GM18520 (cell line): Measurements from ENCODE around the gene RNF7.
"Not testable (repeated sequence)": the region's sequence is repeated elsewhere in the genome, so short reads cannot be mapped to it uniquely, and the experiment has no call there.

ENCODE experiments used
- ATAC-seq: cut with Tn5 transposase; IDR thresholded peaks from one replicate; pipeline ENCODE4 v1.9.1; 2021; ENCODE audit not compliant: unreplicated experiment

RNF7 gene

GRCh38 chr3:141735176-141735575, 2.9 kb upstream of the RNF7 start:
- ATAC-seq = no peak

DNA sequence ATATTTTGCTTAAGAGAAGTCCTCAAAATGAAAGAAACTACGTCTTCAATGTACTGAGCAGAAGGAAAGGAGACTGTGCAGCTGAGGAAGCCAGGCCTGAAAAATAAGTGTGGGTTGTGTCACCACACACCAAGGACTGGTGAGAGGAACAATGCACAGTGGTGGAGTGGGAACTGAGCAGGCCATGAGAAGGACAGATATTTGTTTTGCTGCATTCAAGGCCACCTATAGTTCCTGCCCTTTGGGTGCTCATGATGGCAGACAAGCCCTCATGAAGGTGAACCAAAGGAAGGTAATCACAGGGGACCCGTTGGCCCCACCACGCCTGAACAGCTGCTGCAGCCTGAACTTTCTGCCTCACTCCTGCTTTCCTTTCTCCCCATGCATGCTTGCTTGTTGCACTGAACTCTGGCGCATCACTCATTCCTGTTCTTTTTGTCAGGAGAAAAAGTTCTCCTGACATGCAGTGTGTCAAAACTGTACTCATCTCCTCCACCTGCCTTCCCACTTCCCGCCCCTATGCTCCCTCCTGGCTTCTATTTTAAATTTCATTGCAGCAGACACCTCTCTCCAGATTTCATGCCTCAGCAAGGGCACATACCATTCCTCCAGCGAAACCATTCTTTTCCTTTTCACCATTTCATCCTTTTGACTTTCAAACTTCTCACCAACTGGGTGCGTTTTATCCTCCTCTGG, 2.2 kb upstream of the RNF7 start:
- no peak for ATAC-seq

DNA sequence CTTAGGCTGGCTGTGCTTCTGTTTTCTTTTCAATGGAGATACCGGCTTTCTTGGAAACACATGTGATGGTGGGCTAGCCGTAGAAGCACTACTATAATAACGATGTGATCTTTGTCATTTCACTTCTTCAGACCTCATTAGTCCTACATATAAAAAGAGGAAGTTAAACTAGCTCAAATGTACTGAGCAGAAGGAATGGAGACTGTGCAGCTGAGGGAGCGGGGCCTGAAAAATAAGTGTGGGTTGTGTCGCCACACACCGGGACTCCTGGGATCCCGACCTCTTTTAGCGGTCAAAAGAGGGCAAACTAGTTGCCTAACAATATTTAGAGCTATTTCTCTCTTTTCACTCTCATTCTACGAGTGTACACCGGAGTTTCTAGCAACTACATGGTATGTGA, 1.0 kb upstream of the RNF7 start:
- no peak for ATAC-seq

DNA sequence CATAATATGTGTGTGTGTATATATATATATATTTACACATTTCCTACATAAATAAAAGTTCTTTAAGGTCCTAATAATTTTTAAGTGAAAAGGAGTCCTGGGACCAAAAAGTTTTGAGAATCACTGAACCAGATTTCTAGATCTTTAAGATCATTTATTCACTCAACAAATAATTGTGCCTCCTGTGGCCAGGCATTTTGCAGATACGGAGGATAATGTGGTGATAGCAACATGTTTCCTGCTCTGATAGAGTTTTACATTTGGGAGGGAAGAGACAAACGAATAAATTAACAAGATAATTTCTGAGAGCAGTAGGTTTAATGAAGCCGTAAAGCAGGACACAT, 448 bp upstream of the RNF7 start:
- ATAC-seq = no peak

DNA sequence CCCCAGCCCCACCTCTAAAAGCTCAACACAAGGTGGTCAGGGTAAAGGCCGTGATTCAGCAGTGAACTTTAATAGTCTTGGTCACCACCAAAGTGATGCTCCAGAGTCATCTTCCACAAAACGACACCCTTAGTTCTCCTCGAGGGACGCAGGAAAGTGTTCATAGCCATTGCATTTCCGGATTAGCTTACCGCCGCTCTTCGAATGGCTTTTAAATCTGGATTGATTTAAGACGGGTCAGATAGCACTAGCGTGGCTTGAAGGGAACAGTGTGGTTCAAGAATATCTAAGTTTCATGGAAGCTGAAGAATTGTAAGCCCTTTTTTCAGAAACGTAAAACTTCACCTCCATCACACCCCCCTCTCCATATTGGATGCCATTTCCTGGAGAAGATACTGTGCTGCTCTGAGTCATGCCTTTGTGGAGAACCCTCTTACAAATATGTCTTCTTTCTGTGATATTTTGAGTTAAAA, 829 bp downstream of the RNF7 start:
- ATAC-seq = no peak

DNA sequence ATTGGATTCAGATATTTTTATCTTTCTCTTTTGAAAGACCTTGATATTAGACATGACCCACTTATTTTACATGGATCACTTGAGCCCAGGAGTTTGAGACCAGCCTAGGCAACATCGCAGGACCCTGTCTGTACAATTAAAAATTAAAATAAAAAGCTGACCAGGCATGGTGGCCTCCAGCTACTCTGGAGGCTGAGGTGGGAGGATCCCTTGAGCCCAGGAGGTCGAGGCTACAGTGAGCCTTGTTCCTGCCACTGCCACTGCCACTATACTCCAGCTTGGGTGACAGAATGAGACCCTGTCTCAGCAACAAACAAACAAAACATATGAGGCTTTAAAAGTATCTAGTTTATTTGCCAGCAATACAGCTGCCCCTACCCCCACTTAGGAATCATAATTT, 1.6 kb downstream of the RNF7 start:
- ATAC-seq = no peak

DNA sequence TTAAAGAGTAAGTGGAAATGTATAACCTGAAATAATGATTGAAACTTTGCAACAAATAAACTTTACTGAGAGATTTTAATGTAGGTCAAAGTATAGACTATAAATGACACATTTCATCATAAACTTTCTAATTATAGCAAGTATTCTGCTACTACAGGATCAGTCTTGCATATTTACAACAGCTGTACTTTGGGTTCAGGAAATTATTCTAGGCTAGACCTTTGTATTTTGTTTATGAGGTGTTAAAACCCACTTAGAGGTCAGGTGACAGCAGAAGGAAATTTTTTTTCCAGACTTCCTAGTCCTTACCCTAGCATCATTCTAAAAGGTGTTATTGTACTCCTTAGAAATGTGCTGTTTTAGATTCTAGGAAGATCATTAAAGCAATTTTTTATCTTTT, 2.3 kb downstream of the RNF7 start:
- no peak for ATAC-seq

- no peak for ATAC-seq
These were observed 5.2 kb downstream of the RNF7 start for GRCh38 chr3:141743305-141743704.

DNA sequence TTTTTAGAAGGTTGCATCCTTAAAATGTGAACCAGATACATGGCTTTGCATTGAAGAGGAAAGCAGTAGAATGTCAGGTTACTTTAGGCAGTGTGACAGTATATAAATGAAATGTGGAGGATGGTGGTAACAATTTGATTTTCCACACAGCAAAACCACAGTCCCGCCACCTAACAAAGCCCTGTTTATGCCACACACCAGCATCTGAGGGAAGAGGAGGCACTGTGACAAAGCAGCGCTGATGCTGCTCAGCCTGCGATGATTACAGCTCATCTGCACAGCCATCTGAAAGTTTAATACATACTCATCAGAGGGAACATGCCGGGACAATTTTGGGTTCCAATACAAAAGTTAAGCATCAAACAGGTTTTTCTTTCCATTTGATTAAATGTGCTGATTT, 8.9 kb downstream of the RNF7 start:
- no peak for ATAC-seq

DNA sequence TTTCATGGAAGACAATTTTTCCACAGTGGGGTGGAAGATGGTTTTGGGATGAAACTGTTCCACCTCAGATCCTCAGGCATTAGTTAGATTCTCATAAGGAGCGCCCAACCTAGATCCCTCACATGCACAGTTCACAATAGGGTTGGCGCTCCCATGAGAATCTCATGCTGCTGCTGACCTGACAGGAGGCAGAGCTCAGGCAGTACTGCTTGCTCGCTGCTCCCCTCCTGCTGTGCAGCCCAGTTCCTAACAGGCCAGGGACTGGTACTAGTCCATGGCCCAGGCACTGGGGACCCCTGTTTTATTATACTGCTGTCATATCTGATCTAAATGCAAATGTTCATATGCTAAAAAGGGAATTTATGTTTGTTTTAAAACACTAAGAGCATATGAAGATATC, 15.3 kb downstream of the RNF7 start:
- ATAC-seq = no peak

GRCh38 chr3:141754032-141754431, 15.9 kb downstream of the RNF7 start:
- no peak for ATAC-seq

DNA sequence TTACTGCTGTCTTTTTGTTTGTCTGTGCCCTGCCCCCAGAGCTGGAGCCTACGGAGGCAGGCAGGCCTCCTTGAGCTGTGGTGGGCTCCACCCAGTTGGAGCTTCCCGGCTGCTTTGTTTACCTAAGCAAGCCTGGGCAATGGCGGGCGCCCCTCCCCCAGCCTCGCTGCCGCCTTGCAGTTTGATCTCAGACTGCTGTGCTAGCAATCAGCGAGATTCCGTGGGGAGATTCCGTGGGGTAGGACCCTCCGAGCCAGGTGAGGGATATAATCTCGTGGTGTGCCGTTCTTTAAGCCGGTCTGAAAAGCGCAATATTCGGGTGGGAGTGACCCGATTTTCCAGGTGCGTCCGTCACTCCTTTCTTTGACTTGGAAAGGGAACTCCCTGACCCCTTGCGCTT, 24.5 kb downstream of the RNF7 start:
- not testable (repeated sequence) for ATAC-seq

DNA sequence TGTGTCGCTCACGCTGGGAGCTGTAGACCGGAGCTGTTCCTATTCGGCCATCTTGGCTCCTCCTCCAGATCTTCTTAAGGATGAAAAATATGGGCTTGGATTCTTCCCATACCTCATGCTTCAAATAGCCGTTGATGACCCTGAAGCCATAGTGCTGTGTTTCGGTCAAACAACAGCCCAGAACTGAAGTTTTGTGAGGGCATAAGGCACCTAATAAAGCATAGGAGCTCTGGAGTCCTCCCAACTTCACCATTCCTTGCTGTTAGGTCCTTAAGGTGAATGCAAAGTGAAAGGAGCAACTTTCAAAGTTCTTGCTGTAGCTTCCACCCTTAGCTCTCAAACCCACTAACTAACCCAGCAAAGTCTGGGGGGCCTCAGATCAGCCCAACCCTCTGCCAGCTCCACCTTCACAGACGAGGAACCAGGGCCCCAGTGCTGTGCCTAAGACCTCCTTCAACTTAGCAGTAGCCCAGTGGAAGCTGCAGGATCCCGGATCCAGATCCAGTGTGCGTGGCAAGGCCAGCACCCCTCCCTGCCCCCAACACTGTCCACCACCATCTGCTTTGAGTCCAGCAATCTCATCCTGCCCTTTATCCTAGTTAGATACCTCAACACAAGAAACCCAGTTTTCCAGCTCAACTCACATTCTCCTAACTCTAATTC, 25.1 kb downstream of the RNF7 start, which contains the start of gene GRK7:
Gene GRK7, plus strand, starts transcription at position 321 of the 663 bp plus-strand sequence. CDS start 14,877 bp downstream, outside the sequence.
- no peak for ATAC-seq

DNA sequence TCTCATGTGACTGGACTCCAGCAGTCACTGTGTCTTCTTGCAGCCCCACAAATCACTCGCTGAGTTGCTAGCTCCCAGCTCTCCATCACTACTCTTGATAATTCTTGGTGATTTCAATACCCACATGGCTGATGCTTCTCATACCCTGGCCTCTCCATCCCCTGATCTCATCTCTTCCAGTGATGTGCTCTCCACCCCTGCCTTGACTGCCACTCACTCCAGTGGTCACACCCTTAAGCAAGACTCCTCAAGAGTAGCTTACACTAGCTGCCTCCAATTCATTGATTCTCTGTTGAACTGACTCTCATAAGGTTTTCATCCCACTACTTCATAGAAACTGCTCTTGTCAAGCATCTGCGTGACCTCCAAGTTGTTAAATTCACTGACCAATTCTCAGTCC, 25.9 kb downstream of the RNF7 start:
- no peak for ATAC-seq

DNA sequence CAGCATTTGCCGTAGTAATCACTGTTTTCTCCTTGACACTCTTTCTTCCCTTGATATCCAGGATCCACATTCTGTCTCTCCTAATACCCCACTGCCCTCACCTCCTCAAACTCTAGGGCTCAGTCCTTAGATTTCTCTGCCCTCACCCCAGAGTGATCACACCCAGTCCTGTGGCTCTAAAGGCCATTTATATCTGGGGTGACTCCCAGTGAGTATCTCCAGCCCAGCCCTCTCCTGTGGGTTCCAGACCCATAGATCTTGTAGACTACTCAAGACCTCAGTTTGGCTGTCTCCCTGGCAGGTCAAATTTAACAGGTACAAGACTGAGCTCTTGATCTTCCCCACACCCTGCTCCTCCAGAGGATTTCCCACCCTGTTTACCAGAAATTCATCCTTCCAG, 26.4 kb downstream of the RNF7 start:
- ATAC-seq = no peak

DNA sequence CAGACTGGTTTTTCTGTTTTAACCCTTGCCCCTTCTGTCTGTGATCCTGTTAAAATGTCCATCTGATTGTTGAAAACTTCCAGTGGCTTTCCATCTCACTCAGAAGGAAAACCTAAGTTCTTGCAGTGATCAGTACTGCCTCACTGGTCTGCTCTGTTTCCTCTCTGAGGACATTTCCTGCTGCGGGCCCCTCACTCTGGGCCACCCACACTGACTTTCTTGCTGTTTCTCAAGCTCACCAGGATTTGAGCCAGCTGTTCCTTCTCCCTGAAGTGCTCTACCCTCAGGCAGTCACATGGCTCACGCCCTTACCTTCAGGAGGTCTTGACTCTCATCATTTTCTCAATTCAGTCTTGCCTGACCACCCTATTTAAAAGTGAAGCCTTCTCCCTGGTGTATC, 26.9 kb downstream of the RNF7 start:
- ATAC-seq = no peak

DNA sequence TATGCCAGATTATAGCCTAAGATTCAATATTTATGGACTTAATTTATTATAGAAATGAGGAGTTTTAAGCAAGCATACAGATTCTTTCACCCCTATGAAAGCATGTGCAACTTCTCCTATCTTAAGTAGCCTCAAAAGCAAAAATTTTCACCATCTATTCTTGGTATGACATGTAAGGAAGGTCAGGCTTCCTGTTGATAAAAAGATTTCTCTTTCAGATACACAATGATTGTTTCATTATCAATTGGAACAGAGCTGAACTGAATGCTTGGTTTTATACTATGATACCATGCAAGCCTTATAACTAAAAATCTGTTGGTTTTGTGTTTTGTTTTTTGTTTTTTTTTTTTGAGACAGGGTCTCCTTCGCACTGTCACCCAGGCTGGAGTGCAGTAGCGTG, 29.0 kb downstream of the RNF7 start:
- no peak for ATAC-seq

DNA sequence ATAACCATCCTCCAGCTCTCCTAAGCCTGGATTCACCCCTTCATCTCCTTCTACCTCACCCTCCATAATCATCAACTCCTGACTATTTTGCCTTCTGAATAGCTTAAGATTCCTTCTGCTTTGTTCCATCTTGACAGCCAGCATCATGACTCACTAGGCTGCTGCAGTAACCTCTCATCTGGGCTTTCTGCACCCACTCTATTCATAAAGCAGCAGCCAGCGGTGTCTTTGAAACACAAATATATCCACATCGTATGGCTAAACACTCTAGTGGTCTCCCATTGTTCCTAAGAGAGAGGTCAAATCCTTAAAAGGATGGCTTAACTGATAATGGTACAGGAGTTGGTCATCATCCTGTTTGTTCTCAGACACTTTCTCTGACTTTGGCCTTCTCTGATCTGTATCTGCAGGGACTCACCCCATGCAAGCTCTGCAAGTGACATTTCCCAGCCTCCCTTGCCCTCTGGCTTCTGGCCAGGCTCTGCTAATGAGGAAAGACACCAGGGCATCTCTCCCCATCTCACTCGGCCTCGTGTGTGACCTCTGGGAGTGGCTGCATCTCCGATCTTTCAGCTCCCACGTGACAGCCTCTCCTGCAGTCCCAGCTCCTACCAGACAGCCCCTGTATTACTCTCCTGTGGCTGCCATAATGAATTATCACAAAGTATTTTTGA, 31.3 kb downstream of the RNF7 start:
- ATAC-seq = no peak

DNA sequence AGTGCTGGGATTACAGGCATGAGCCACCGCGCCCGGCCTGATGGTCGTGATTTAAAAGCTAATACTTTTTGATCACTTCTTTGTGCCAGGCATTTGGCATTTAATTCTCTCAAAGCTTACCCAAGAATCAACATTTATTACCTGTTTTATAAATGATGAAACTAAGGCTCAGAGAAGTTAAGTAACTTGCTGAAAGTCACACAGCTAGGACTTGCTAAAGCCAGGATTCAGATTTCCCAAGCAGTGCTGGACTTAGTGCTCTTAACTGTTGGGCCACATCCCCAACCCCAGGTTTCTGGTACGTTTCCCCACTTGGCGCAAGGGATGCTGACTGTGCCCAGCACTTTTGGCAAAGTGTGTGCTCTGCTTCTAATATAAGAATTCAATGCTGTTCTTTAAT, 35.6 kb downstream of the RNF7 start:
- no peak for ATAC-seq

DNA sequence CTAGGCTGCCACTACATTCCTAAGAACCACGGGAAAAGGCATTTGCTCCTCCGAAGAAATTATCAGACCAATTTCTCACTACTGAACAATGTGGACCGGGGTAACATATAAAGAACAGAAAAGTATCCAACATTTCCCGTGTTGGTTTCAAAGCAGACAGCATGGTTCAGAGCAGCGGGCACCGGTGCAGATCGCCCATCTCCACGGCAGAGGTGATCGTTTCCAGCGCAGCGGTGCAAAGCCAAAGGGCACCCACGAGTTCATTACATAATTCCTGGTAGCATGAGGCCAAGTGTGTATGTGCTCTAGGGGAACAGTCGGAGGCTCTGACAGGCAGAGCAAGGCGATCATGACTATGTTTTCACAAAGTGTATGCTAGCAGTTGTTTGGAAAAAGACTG, 38.3 kb downstream of the RNF7 start:
- ATAC-seq = no peak

- no peak for ATAC-seq
These were observed 38.8 kb downstream of the RNF7 start for GRCh38 chr3:141776885-141777284.
